Spinal cord (tissue), 10 donors: ENCODE data around the gene SCUBE1. TPM values are rescaled to one million over a fixed set of nuclear protein-coding genes. Genes with fewer than 3 reads are reported as not detected.
A peak's percentile ranks its signal among the peaks of the same experiment; 100 is the strongest.

Experiments used
- DNase-seq, 6 donors: peaks; one replicate each; pipeline versions ENCODE4 v3.0.0 to v3.0.0-alpha.2; 2013 to 2015; ENCODE audit warnings: low spot score in 6 of 6, low read depth in 4 of 6
- H3K27ac ChIP-seq: one replicate; pipeline ENCODE4 v1.5.1; 2013; ENCODE audit warnings: low read depth, low read length, control low read depth
- H3K27me3 ChIP-seq: one replicate; pipeline ENCODE4 v1.6.1; 2013; ENCODE audit warnings: low read length; ENCODE audit not compliant: control insufficient read depth, insufficient read depth
- H3K36me3 ChIP-seq: one replicate; pipeline ENCODE4 v1.6.1; 2013; ENCODE audit warnings: low read length; ENCODE audit not compliant: control insufficient read depth, insufficient read depth
- H3K4me1 ChIP-seq: one replicate; pipeline ENCODE4 v1.6.1; 2013; ENCODE audit warnings: low read length; ENCODE audit not compliant: control insufficient read depth, insufficient read depth
- H3K4me3 ChIP-seq: one replicate; pipeline ENCODE4 v1.5.1; 2013; ENCODE audit warnings: low read depth, low read length, control low read depth
- H3K9me3 ChIP-seq: one replicate; pipeline ENCODE4 v1.6.1; 2013; ENCODE audit warnings: low read length; ENCODE audit not compliant: control insufficient read depth, insufficient read depth
- WGBS: methylation state at CpG from one replicate; pipeline ENCODE4 v1.1.5; 2013; ENCODE audit warnings: missing lambda C conversion rate; ENCODE audit not compliant: insufficient coverage; 5-methylcytosine and 5-hydroxymethylcytosine counted together
- polyA plus RNA-seq, 2 donors: library from polyadenylated mRNA; unstranded; fragments of 120-200 nt; gene quantifications; one replicate each; pipeline ENCODE4 v1.2.1, GENCODE V29; 2013; ENCODE audit not compliant: insufficient read length in 2 of 2
- total RNA-seq, 2 donors: library from RNA; depleted of rRNA in 1 of 2; stranded (reverse); fragments of 120-200 nt in 1 of 2; fragments of >200 nt in 1 of 2; gene quantifications; one replicate each; pipeline versions ENCODE4 v1.2.3 to v1.2.4, GENCODE V29; 2013 to 2014
- donor health status: healthy.

The SCUBE1 gene
- total and polyA plus RNA-seq, 4 donors, result 5.3 to 13.1 (median 10.6) TPM

- H3K27ac ChIP-seq, result no peak overlapping the region
- peaks cover 11% of the 10 kb centered on the region for H3K36me3 ChIP-seq
- no peak for DNase-seq
- H3K9me3 ChIP-seq, result no peaks in the 10 kb centered on the region
- peaks cover 57% of the 10 kb centered on the region for H3K4me1 ChIP-seq
- WGBS, result 88% methylated on average over 5 of the region's 7 CpGs
- H3K4me3 ChIP-seq, result no peak overlapping the region
- H3K27me3 ChIP-seq, result no peaks in the 10 kb centered on the region
These were observed 102.6 kb downstream of the SCUBE1 start for GRCh38 chr22:43240614-43241013.

- H3K9me3 ChIP-seq, result no peaks in the 10 kb centered on the region
- 81% methylated on average over 8 of the region's 9 CpGs for WGBS
- DNase-seq, result no peak
- H3K36me3 ChIP-seq, result peaks cover 8% of the 10 kb centered on the region
- no peak overlapping the region for H3K27ac ChIP-seq
- H3K4me3 ChIP-seq, result no peak overlapping the region
- peaks cover 63% of the 10 kb centered on the region for H3K4me1 ChIP-seq
- H3K27me3 ChIP-seq, result no peaks in the 10 kb centered on the region
These were observed 103.2 kb downstream of the SCUBE1 start for GRCh38 chr22:43239956-43240355.

- WGBS, result 60% methylated on average over 7 of the region's 7 CpGs
- H3K9me3 ChIP-seq, result no peaks in the 10 kb centered on the region
- no peaks in the 10 kb centered on the region for H3K27me3 ChIP-seq
- no peak overlapping the region for H3K27ac ChIP-seq
- peaks cover 70% of the 10 kb centered on the region for H3K4me1 ChIP-seq
- H3K36me3 ChIP-seq, result peaks cover 5% of the 10 kb centered on the region
- DNase-seq, result peak in 2 of 6 donors; percentile 42 to 48
- H3K4me3 ChIP-seq, result no peak overlapping the region
These were observed 103.9 kb downstream of the SCUBE1 start for GRCh38 chr22:43239193-43239780.

- Histone ChIP-seq H3K27ac (no peak overlapping the region), H3K9me3 (no peaks in the 10 kb centered on the region), H3K27me3 (no peaks in the 10 kb centered on the region), H3K36me3 (peaks cover 3% of the 10 kb centered on the region), H3K4me1 (peaks cover 76% of the 10 kb centered on the region), H3K4me3 (no peak overlapping the region)
- WGBS, result 83% methylated on average over 19 of the region's 19 CpGs
- no peak for DNase-seq
These were observed 104.6 kb downstream of the SCUBE1 start for GRCh38 chr22:43238526-43239006.

- H3K4me3 ChIP-seq, result no peak overlapping the region
- H3K4me1 ChIP-seq, result peaks cover 76% of the 10 kb centered on the region
- no peaks in the 10 kb centered on the region for H3K9me3 ChIP-seq
- no peak overlapping the region for H3K27ac ChIP-seq
- 22% methylated on average over 8 of the region's 9 CpGs for WGBS
- DNase-seq, result peak in 2 of 6 donors; percentile 47 to 58
- no peaks in the 10 kb centered on the region for H3K27me3 ChIP-seq
- peaks cover 3% of the 10 kb centered on the region for H3K36me3 ChIP-seq
These were observed 105.9 kb downstream of the SCUBE1 start for GRCh38 chr22:43237280-43237679.

GRCh38 chr22:43236411-43237166 is 106.6 kb downstream of the SCUBE1 start:
- Histone ChIP-seq H3K27me3 (no peaks in the 10 kb centered on the region), H3K4me1 (peaks cover 78% of the 10 kb centered on the region), H3K27ac (no peak overlapping the region), H3K4me3 (no peak overlapping the region), H3K9me3 (no peaks in the 10 kb centered on the region), H3K36me3 (peaks cover under 1% of the 10 kb centered on the region)
- 76% methylated on average over 10 of the region's 14 CpGs for WGBS
- peak in 2 of 6 donors; percentile 41 to 56 for DNase-seq

- DNase-seq, result no peak
- H3K9me3 ChIP-seq, result no peaks in the 10 kb centered on the region
- H3K36me3 ChIP-seq, result no peaks in the 10 kb centered on the region
- 69% methylated on average over 18 of the region's 22 CpGs for WGBS
- H3K27ac ChIP-seq, result no peak overlapping the region
- no peaks in the 10 kb centered on the region for H3K27me3 ChIP-seq
- peaks cover 79% of the 10 kb centered on the region for H3K4me1 ChIP-seq
- no peak overlapping the region for H3K4me3 ChIP-seq
These were observed 107.4 kb downstream of the SCUBE1 start for GRCh38 chr22:43235445-43236409.

- H3K27ac ChIP-seq, result no peak overlapping the region
- peaks cover 67% of the 10 kb centered on the region for H3K4me1 ChIP-seq
- H3K9me3 ChIP-seq, result no peaks in the 10 kb centered on the region
- no peak overlapping the region for H3K4me3 ChIP-seq
- no peaks in the 10 kb centered on the region for H3K36me3 ChIP-seq
- no peaks in the 10 kb centered on the region for H3K27me3 ChIP-seq
- DNase-seq, result peak in 2 of 6 donors; percentile 77 to 78
- WGBS, result 39% methylated on average over 6 of the region's 9 CpGs
These were observed 108.7 kb downstream of the SCUBE1 start for GRCh38 chr22:43234264-43234988.

GRCh38 chr22:43233529-43233928 is 109.6 kb downstream of the SCUBE1 start:
- no peak overlapping the region for H3K27ac ChIP-seq
- H3K4me1 ChIP-seq, result peaks cover 60% of the 10 kb centered on the region
- peaks cover 6% of the 10 kb centered on the region for H3K36me3 ChIP-seq
- H3K4me3 ChIP-seq, result no peak overlapping the region
- H3K27me3 ChIP-seq, result no peaks in the 10 kb centered on the region
- no peaks in the 10 kb centered on the region for H3K9me3 ChIP-seq
- no peak for DNase-seq
- 76% methylated on average over 6 of the region's 6 CpGs for WGBS
